NB4 (cell line): ENCODE measurements around the gene ARID3C.

Source experiments
- CTCF ChIP-seq: IDR thresholded peaks from one replicate; pipeline ENCODE4 v1.5.1; 2012; ENCODE audit warnings: low read depth, low read length
- MYC ChIP-seq: IDR thresholded peaks from 2 replicates; pipeline ENCODE4 v1.6.1; 2011; ENCODE audit warnings: low read depth, low read length
- POLR2A ChIP-seq: IDR thresholded peaks from 2 replicates; pipeline ENCODE4 v1.6.1; 2011; ENCODE audit warnings: mild to moderate bottlenecking; ENCODE audit not compliant: insufficient read length; ENCODE audit errors: extremely low read depth

GRCh38 chr9:34656992-34657391, 28.1 kb upstream of the ARID3C start:
- TF ChIP-seq CTCF (no peak), POLR2A (no peak), MYC (no peak)
